HG03097 (cell line): ENCODE data around the gene PATL2.
"Not testable (repeated sequence)": the region's sequence is repeated elsewhere in the genome, so short reads cannot be mapped to it uniquely, and the experiment has no call there.

Experiments used
- ATAC-seq: cut with Tn5 transposase; IDR thresholded peaks from one replicate; pipeline ENCODE4 v1.9.1; 2021; ENCODE audit not compliant: unreplicated experiment, low FRiP score

Gene PATL2

GRCh38 chr15:44720000-44720435 lies 8.9 kb upstream of the PATL2 start:
- peak; percentile 3 for ATAC-seq

GRCh38 chr15:44719293-44719999 lies 8.3 kb upstream of the PATL2 start:
- peak; percentile 30 for ATAC-seq

GRCh38 chr15:44718927-44719292 lies 7.8 kb upstream of the PATL2 start:
- no peak for ATAC-seq

GRCh38 chr15:44718180-44718926 lies 7.2 kb upstream of the PATL2 start:
- no peak for ATAC-seq

GRCh38 chr15:44716983-44717602 lies 6.0 kb upstream of the PATL2 start:
- no peak for ATAC-seq

GRCh38 chr15:44715797-44716334 lies 4.7 kb upstream of the PATL2 start:
- ATAC-seq = no peak

- ATAC-seq = no peak
These were observed 4.1 kb upstream of the PATL2 start for GRCh38 chr15:44715142-44715796.

- no peak for ATAC-seq
These were observed 2.2 kb upstream of the PATL2 start for GRCh38 chr15:44713006-44713966.

GRCh38 chr15:44712346-44713005 lies 1.4 kb upstream of the PATL2 start:
- ATAC-seq = no peak

- peak; percentile 19 for ATAC-seq
These were observed 721 bp upstream of the PATL2 start for GRCh38 chr15:44711743-44712345.

- no peak for ATAC-seq
These were observed 657 bp downstream of the PATL2 start for GRCh38 chr15:44710236-44711095.

GRCh38 chr15:44706946-44707636 lies 4.0 kb downstream of the PATL2 start:
- no peak for ATAC-seq

- no peak for ATAC-seq
These were observed 4.7 kb downstream of the PATL2 start for GRCh38 chr15:44706401-44706800.

- ATAC-seq = no peak
These were observed 5.1 kb downstream of the PATL2 start for GRCh38 chr15:44705986-44706385.

GRCh38 chr15:44700676-44701075 lies 10.4 kb downstream of the PATL2 start:
- not testable (repeated sequence) for ATAC-seq

- ATAC-seq = no peak
These were observed 12.5 kb downstream of the PATL2 start for GRCh38 chr15:44698641-44699040.

GRCh38 chr15:44697014-44697413 lies 14.1 kb downstream of the PATL2 start:
- no peak for ATAC-seq
